ENCODE data around the gene DUOXA2.

- TF ChIP-seq CTCF (conservative IDR thresholded peaks at IDR 0.05; ENCODE audit: low read depth, low read length) = no peak
- TF ChIP-seq MXI1 (IDR thresholded peaks at IDR 0.05; ENCODE audit: borderline replicate concordance, low read depth, low read length) = no peak
Measured at GRCh38 chr15:45111390-45112142, 2.6 kb upstream of the DUOXA2 start.
